Glutamatergic neuron (in vitro differentiated cells): ENCODE results near the gene C2orf78. TPM values are rescaled to one million over a fixed set of nuclear protein-coding genes. Genes with fewer than 3 reads are reported as not detected.
"Not testable (repeated sequence)": the region's sequence is repeated elsewhere in the genome, so short reads cannot be mapped to it uniquely, and the experiment has no call there.

Source experiments
- DNase-seq: peaks from one replicate; pipeline ENCODE4 v3.0.0; 2022
- H3K27ac Mint-ChIP-seq: one replicate; pipeline ENCODE4 v1.8.0; 2020; ENCODE audit warnings: mild to moderate bottlenecking, mixed read lengths, inconsistent platforms; ENCODE audit not compliant: unreplicated experiment
- H3K27me3 Mint-ChIP-seq: one replicate; pipeline ENCODE4 v1.8.0; 2020; ENCODE audit warnings: mild to moderate bottlenecking, moderate library complexity, mixed read lengths, inconsistent platforms; ENCODE audit not compliant: unreplicated experiment
- H3K36me3 Mint-ChIP-seq: one replicate; pipeline ENCODE4 v1.8.0; 2020; ENCODE audit warnings: mild to moderate bottlenecking, mixed read lengths, inconsistent platforms; ENCODE audit not compliant: unreplicated experiment
- H3K4me1 Mint-ChIP-seq: one replicate; pipeline ENCODE4 v1.8.0; 2020; ENCODE audit warnings: mild to moderate bottlenecking, low read depth, mixed read lengths, inconsistent platforms; ENCODE audit not compliant: unreplicated experiment
- H3K4me3 Mint-ChIP-seq: one replicate; pipeline ENCODE4 v1.8.0; 2020; ENCODE audit warnings: mild to moderate bottlenecking, mixed read lengths, inconsistent platforms; ENCODE audit not compliant: unreplicated experiment
- H3K9me3 Mint-ChIP-seq: one replicate; pipeline ENCODE4 v1.8.0; 2020; ENCODE audit warnings: mild to moderate bottlenecking, moderate library complexity, mixed read lengths, inconsistent platforms; ENCODE audit not compliant: unreplicated experiment
- total RNA-seq: library from RNA; stranded (reverse); fragmentation: NEBNext Ultra II Directional; extraction: Animal tissue kit (Norgen Biotek cat#: 25700); gene quantifications from one replicate; pipeline ENCODE4 v1.2.1, GENCODE V29; 2021; ENCODE audit not compliant: unreplicated experiment
- TF ChIP-seq, protein P1 (sequence below): fragments of 200-600 bp; sonication (generic); IDR thresholded peaks from one replicate; pipeline ENCODE4 v1.5.0; 2021; ENCODE audit not compliant: partially characterized antibody, unreplicated experiment

The C2orf78 gene
- total RNA-seq, 1 donor from 2014 or later = not detected

GRCh38 chr2:73746015-73746876, 37.7 kb upstream of the C2orf78 start:
- H3K27ac Mint-ChIP-seq = no peak overlapping the region
- H3K36me3 Mint-ChIP-seq = peaks cover 6% of the 10 kb centered on the region
- DNase-seq = no peak
- H3K4me1 Mint-ChIP-seq = no peaks in the 10 kb centered on the region
- TF ChIP-seq, protein P1, sequence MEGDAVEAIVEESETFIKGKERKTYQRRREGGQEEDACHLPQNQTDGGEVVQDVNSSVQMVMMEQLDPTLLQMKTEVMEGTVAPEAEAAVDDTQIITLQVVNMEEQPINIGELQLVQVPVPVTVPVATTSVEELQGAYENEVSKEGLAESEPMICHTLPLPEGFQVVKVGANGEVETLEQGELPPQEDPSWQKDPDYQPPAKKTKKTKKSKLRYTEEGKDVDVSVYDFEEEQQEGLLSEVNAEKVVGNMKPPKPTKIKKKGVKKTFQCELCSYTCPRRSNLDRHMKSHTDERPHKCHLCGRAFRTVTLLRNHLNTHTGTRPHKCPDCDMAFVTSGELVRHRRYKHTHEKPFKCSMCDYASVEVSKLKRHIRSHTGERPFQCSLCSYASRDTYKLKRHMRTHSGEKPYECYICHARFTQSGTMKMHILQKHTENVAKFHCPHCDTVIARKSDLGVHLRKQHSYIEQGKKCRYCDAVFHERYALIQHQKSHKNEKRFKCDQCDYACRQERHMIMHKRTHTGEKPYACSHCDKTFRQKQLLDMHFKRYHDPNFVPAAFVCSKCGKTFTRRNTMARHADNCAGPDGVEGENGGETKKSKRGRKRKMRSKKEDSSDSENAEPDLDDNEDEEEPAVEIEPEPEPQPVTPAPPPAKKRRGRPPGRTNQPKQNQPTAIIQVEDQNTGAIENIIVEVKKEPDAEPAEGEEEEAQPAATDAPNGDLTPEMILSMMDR = no peak
- no peaks in the 10 kb centered on the region for H3K27me3 Mint-ChIP-seq
- H3K4me3 Mint-ChIP-seq = no peak overlapping the region
- peaks cover 4% of the 10 kb centered on the region for H3K9me3 Mint-ChIP-seq

DNA sequence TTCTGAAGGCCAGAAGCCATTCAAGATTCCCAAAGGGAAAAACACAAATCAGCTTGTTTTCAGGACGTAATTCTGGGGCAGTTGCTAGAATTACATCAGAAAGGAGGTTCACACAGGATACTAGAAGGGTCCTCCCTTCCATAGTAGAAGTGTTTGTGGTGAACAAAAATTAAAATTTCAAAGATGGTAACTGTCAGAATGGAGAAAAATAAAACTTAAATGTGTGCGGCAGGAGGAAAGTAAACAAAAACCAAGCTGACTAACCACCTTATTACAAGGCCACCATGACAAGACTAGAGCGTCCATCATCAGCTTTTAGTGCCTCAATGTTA, 37.1 kb upstream of the C2orf78 start:
- Mint-ChIP-seq H3K4me3 (no peak overlapping the region), H3K27ac (no peak overlapping the region), H3K9me3 (peaks cover 1% of the 10 kb centered on the region), H3K36me3 (no peaks in the 10 kb centered on the region), H3K27me3 (no peaks in the 10 kb centered on the region), H3K4me1 (no peaks in the 10 kb centered on the region)
- TF ChIP-seq, protein P1 = no peak
- no peak for DNase-seq

- no peak for DNase-seq
- H3K27ac Mint-ChIP-seq = no peak overlapping the region
- no peaks in the 10 kb centered on the region for H3K4me1 Mint-ChIP-seq
- H3K4me3 Mint-ChIP-seq = no peak overlapping the region
- peaks cover 2% of the 10 kb centered on the region for H3K9me3 Mint-ChIP-seq
- TF ChIP-seq, protein P1 = no peak
- peaks cover 2% of the 10 kb centered on the region for H3K36me3 Mint-ChIP-seq
- H3K27me3 Mint-ChIP-seq = no peaks in the 10 kb centered on the region
Observed at GRCh38 chr2:73749314-73749713, 34.7 kb upstream of the C2orf78 start.

DNA sequence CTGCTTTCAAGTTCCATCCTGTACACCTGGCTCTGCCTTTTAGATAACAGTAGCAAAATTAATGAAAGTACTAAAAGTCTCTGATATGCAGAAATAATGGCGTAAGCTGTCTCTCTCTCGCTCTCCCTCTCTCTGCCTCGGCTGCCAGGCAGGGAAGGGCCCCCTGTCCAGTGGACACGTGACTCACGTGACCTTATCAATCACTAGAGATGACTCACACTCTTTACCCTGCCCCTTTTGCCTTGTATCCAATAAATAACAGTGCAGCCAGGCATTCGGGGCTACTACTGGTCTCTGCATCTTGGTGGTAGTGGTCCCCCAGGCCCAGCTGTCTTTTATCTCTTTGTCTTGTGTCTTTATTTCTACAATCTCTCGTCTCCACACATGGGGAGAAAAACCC, 29.7 kb upstream of the C2orf78 start:
- not testable (repeated sequence) for DNase-seq, H3K27ac Mint-ChIP-seq, H3K4me3 Mint-ChIP-seq, H3K9me3 Mint-ChIP-seq, H3K27me3 Mint-ChIP-seq, H3K4me1 Mint-ChIP-seq
- H3K36me3 Mint-ChIP-seq = peaks cover 11% of the 10 kb centered on the region

GRCh38 chr2:73759285-73759764, 24.7 kb upstream of the C2orf78 start:
- H3K4me3 Mint-ChIP-seq = no peak overlapping the region
- TF ChIP-seq, protein P1 = no peak
- no peak overlapping the region for H3K27ac Mint-ChIP-seq
- H3K36me3 Mint-ChIP-seq = peaks cover 9% of the 10 kb centered on the region
- peaks cover 3% of the 10 kb centered on the region for H3K9me3 Mint-ChIP-seq
- no peak for DNase-seq
- no peaks in the 10 kb centered on the region for H3K4me1 Mint-ChIP-seq
- peaks cover 2% of the 10 kb centered on the region for H3K27me3 Mint-ChIP-seq
